ENCODE data around the gene P4HB.
A peak's percentile ranks its signal among the peaks of the same experiment; 100 is the strongest.

P4HB gene

GRCh38 chr17:81898029-81898866 is 37.9 kb upstream of the P4HB start:
- DNase-seq (ENCODE audit: low spot score), result no peak

DNA sequence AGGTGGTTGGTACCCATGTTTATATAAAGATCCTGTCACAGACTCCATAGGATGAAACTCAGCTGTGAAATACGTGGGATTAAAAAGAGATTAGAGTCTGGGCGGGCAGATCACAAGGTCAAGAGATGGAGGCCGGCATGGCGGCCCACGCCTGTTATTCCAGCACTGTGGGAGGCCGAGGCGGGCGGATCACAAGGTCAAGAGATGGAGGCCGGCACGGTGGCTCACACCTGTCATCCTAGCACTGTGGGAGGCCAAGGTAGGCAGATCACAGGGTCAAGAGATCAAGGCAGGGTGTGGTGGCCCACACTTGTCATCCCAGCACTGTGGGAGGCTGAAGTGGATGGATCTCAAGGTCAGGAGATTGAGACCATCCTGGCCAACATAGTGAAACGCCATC is 35.1 kb upstream of the P4HB start:
- no peak for DNase-seq (ENCODE audit: low spot score)

- no peak for DNase-seq (ENCODE audit: low spot score)
Observed at GRCh38 chr17:81891303-81891552, 30.9 kb upstream of the P4HB start.

DNA sequence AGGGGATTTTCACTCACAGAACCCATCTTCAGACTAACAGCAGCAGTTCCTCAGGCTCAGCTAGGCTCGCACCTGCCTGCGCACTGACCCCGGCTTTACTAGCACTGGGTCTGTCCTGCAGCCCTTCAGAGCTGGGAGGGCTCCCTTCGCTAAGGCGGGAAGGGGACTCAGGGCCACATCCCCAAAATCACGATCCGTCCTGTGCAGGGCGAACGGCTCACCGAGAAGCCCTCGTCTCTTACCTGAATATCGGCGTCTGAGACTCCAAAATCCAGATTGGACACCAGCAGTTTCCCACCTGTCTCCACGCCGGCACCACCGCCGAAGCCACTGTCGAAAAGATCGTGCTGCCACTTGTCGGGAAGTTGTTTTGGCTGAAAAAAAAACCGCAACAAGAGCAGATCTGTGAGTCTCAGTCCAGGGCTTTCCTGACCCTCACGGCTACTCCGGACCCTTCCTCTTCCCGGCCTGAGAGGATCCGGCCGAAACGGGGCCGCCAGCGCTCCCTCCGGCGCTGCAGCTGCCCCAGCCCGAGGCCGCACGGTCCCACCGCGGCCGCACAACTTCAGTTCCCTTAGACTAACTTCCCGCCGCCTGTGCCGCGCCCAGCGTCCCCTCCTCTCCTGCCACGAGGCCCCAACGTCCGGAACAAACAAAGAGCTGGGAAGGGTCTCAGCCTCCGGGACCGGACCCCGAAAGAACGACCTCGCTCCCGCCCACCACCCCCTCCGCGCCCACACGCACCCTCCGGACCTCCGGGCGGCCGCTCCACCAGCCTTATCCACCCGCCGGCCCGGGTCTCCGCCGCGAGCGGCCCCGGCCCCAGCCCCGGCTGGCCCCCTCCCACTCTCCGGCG is 30.3 kb upstream of the P4HB start:
- DNase-seq (ENCODE audit: low spot score), result no peak

- no peak for DNase-seq (ENCODE audit: low spot score)
Observed at GRCh38 chr17:81889602-81890001, 29.3 kb upstream of the P4HB start.

DNA sequence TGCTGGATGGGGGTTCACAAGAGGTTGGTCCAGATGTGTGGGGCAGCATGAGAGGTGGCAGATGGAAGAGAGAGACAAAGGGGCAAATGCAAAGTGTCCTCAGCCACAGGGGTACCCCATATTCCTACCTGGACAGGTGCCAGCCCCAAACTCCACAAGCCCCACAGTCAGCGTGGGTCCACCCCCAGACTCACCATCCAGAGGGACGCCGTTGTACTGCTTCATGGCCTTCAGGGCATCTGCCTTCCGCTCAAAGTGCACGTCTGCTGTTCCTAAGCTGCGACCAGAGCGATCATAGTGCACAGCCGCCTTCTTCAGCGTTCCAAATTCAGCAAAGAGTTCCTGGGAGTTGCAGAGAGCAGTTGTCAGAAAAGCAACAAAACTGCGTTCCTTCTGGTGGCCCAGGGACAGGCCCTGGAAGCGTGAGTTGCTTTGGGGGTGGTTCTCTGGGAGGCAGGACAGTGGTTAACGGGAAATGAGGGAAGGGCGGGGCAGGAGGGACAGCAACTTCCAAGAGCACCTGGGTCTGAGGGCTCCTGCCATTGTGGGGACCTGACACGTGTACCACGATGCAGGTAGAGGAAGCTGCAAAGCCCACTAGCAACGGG is 28.8 kb upstream of the P4HB start:
- DNase-seq (ENCODE audit: low spot score), result no peak

- no peak for DNase-seq (ENCODE audit: low spot score)
Observed at GRCh38 chr17:81888105-81888987, 28.0 kb upstream of the P4HB start.

- no peak for DNase-seq (ENCODE audit: low spot score)
Observed at GRCh38 chr17:81885869-81886548, 25.7 kb upstream of the P4HB start.

DNA sequence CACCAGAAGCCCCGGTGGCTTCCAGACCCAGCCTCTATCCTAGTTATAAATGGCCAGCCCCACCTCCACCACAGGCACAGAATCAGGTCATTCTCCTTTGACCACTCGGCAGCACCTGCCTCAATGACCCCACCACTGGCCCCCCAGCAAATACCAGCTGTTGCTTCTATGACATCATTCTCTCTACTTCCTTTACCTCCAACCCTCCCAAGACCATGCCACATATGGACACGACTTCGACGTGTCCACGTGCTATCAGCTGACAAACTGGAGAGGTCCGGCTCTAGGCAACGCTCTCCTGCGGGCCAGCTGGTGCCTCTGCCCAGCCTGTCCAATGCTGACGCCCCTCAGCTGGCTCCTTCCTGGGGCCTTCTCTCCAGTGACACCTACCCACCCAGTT is 25.1 kb upstream of the P4HB start:
- DNase-seq (ENCODE audit: low spot score), result no peak

DNA sequence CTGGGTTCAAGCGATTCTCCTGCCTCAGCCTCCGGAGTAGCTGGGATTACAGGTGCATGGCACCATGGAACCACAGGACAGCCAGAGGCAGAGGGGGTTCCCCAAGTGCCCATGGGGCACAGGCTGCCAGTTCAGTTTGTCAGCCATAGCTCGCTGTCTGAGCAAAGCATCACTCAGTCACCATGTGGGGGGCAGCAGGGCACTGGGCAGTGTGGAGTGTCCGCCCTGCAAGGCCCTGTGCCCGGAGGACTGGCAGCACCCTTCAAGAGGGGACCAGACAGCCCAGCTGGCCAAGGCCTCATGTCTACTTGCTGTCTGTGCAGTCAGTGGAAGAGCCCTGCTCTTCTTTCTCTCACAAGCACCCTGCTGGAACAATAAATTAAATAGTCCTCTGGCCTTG is 24.6 kb upstream of the P4HB start:
- DNase-seq (ENCODE audit: low spot score), result no peak

- DNase-seq (ENCODE audit: low spot score), result no peak
Observed at GRCh38 chr17:81884520-81884919, 24.2 kb upstream of the P4HB start.

DNA sequence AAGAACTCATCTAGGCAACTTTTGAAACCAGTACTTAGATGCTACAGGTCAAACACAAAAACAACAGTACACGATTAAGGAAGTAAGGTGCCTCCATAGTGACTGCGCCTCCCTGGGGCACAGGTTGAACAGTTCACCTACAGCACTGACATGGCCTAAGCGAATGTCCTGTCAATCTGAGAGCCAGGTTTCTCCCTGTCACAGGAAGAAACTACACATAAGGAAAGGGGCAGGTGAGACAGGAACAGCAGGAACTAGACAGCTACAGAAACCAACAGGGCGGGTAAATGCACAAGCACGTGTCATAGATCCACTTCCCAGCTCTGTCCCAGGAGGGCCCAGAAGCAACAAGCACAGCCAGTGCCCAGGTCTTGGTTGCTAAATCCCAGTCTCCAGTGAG is 18.8 kb upstream of the P4HB start:
- DNase-seq (ENCODE audit: low spot score), result no peak

DNA sequence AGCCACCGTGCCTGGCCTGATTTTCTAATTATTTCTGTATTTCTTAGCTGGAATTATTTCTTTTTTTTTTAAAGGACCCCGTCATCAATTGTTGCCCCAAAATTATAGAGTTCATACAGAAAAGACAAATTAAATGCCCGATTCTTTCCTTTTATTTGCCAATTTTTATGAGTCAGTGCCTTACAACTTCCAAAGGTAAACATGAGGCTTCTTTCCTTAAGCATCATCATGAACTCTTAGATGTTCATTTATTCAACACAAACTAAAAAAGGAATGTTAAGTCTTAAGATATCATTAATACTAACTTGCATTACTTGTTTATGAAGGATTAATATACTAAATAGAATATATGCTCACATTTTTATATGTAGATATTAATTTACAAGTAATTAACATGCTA is 18.0 kb upstream of the P4HB start:
- no peak for DNase-seq (ENCODE audit: low spot score)

DNA sequence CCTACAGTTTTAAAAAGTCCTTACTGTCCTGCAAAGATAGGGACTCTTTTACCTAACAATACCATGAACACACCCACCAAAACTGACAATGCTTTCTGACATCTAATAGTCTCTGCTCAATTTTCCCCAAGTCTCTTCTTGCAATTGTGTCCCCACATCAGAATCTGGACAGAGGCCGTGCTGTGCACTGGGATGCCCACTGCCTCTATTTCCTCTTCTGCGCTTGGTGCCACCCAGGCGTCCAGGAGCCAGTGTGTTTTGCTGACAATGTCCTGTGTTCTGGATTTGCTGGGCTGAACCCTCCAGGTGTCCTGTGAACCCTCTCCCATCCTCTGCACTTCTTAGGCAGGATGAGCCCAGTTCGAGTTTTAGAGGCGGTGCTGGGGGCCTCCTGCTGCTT is 17.2 kb upstream of the P4HB start:
- no peak for DNase-seq (ENCODE audit: low spot score)

GRCh38 chr17:81871387-81872230 is 11.3 kb upstream of the P4HB start:
- peak; percentile 98 for DNase-seq (ENCODE audit: low spot score)

DNA sequence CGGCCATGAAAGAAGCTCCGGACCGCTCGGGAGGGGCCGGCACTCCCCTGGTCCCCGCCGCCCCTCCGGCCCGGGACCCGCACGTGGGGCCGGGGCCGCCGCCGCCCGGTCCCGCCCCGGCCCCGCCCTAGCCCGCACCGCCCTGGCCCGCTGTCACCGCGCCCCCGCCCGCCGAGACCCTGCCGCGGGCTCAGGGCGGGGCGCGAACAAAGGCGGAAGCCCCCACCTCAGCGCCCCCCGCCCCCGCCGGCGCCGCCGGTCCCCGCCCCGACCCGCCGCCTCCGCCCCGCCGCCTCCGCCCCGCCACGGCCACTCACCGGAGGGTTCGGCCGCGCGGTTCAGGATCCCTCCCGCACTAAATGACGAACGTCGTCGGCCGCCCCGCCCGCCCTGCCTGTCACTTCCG is 10.6 kb upstream of the P4HB start, which contains the start of gene ARHGDIA:
Gene ARHGDIA, minus strand, starts transcription at position 357 of the 406 bp plus-strand sequence. CDS start 1,407 bp downstream, outside the sequence.
- no peak for DNase-seq (ENCODE audit: low spot score)

DNA sequence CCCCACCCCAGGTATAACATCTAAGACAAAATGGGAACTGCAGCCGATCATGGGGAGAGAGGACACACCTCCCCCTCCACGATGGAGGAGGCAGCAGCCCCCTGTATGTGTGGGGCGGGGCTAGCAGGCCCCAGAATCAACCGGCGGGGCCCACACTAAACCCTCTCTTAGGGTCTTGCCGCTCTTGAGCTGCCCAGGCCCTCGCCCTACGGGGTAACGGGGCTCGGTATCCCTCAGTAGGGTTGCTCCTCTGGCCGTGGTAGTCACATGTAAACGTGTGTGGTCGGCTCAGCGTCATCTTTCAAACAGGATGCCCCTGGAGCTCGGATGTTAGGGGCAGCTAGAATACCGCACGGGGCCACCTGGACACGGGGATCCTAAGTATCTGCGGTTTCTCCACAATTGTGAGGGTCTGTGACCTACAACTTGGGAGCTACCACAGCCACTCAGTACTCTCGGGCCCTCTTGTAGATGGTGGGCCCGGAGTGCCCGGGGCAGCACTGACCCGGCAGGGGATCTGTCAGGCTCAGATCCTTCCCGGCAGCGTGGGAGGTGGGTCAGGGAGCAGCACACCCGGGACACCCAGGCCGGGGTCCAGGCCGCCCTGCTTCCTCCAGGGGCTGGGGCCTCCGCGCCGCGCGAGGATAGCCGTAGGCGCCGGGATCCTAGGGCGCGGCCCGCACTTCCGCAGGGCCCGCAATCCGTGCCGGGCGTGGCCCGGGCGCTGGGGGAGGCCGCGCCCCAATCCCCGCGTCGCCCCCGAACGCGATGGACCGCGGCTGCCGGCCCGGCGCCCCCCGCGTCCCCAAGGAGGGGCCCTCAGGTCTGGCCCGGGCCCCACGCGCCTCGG is 10.0 kb upstream of the P4HB start:
- DNase-seq (ENCODE audit: low spot score), result no peak

DNA sequence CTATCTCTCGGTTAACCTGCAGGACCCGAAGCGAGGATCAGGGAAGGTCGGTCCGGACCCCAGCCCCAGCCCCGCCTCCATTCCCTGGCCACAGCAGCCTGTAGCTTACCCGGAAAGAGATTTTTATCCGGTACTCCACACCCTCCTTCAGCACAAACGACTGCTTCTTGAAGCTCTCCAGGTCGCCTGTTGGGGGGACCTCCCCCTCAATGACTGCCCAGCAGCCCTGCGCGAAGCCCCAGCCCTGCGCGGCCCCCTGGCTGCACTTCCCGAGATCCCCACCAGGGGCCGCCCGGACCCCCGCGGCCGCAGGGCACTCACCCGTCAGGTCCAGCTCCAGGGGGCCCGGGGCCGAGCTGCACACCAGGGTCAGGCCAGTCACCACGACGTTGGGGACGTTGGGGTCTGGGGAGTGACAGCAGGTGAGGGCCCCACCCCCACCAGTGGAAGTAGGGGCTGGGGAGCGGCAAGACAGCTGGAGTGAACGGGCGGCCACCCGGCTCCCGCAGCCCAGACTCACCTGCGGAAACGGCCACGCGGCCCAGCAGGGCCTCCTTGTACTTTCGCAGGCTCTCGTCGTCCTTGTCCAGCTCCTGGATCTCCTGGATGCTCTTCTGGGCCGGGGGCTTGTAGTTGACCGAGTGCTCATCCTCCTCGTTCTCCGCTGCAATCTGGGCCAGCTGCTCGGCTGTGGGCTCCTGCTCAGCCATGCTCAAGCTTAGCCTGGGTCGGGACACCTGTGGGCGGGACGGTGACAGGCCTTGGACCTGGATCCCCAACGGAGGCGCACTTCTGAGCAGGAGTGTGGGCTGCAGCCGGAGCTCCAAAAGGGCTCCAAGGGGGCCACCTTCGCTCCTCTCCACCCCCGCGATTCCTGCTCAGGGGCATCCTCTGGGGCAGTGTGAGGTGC is 9.1 kb upstream of the P4HB start:
- DNase-seq (ENCODE audit: low spot score), result peak; percentile 73

Measured in HuH-7 (cell line).